Measurements from ENCODE around the gene NCSTN. TPM values are rescaled to one million over a fixed set of nuclear protein-coding genes. Genes with fewer than 3 reads are reported as not detected.

Gene NCSTN
- total and polyA plus RNA-seq, 10 of the 15 experiments (the other 5 are each of a cell fraction or from before 2014, with no cell fraction given), result 33.3 to 88.2 (median 60.4) TPM

DNA sequence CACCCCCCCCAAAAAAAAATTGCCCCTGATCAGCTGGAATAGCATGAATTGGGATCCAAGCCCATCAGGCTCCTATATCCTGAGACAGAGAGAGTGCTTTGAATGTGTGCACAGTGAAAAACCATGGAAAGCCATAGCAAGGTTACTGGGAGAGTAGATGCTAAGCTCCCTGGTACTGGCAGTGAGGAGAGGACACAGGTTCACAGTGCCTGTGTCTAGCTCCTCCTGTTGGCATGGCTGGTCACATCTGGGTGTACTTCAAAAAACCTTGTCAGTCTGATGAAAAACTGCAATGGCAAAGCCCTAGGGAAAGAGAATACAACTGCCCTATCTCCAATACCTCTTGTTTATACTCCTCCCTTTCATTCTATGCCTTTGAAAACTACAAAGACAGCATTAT is 13.1 kb upstream of the NCSTN start (continued):
- no peak for TF ChIP-seq EED (IDR thresholded peaks at IDR 0.05; ENCODE audit: low read depth)

GRCh38 chr1:160332516-160332915 is 10.7 kb upstream of the NCSTN start:
- DNase-seq (ENCODE audit: low read depth, low spot score), result no peak

More at GRCh38 chr1:160332516-160332915, 10.7 kb upstream of the NCSTN start:
- TF ChIP-seq ZNF384 (IDR thresholded peaks at IDR 0.05; ENCODE audit: borderline replicate concordance, low read depth, low read length) (no peak), RFX5 (IDR thresholded peaks at IDR 0.05; ENCODE audit: low read depth, low read length) (no peak), POU2F2 (IDR thresholded peaks at IDR 0.05; ENCODE audit: borderline replicate concordance, low read depth, low read length) (no peak), MEF2A (IDR thresholded peaks at IDR 0.05; ENCODE audit: insufficient read depth, low read depth, low read length) (no peak), CBX5 (IDR thresholded peaks at IDR 0.05; ENCODE audit: low read depth) (no peak), BACH1 (IDR thresholded peaks at IDR 0.05; ENCODE audit: borderline replicate concordance) (no peak), CHD4 (IDR thresholded peaks at IDR 0.05) (no peak), SMARCA5 (IDR thresholded peaks at IDR 0.05) (no peak), MTA2 (IDR thresholded peaks at IDR 0.05; ENCODE audit: low read depth) (no peak), IKZF2 (IDR thresholded peaks at IDR 0.05) (no peak), ZSCAN29 (IDR thresholded peaks at IDR 0.05) (no peak), IRF4 (IDR thresholded peaks at IDR 0.05; ENCODE audit: low read depth, low read length) (no peak), NFIC (IDR thresholded peaks at IDR 0.05; ENCODE audit: low read depth, low read length) (no peak), DPF2 (IDR thresholded peaks at IDR 0.05) (no peak), TAF1 (IDR thresholded peaks at IDR 0.05; ENCODE audit: borderline replicate concordance, low read depth, low read length) (no peak)
- H3K9me3 ChIP-seq (replicated peaks; ENCODE audit: control insufficient read depth, insufficient read depth, low read length), result no peaks in the 10 kb centered on the region
- ChIA-PET CTCF (interaction anchor here (0.9 to 3.2 kb wide), 8 partner anchors 17 to 281 kb away, joined by 3 to 18 read pairs (median 4); no protein-coding TSS in a partner anchor), POLR2A (interaction anchor here (4.2 kb wide), 1 partner anchor 13 kb away, joined by 25 read pairs; the partner anchor contains the start of genes COPA and NCSTN), RAD21 (ENCODE audit: unreplicated experiment) (no interaction called here), SMC1A (ENCODE audit: uncharacterized antibody, unreplicated experiment) (interaction anchor here (1.1 to 1.6 kb wide), 4 partner anchors 9 to 41 kb away, joined by 3 to 6 read pairs (median 4); no protein-coding TSS in a partner anchor)
- ATAC-seq, result no peak
- BruUV-seq (replicated peaks), result no TSS peak
- no peak overlapping the region for H3K27ac ChIP-seq (ENCODE audit: control insufficient read depth, insufficient read depth)
- no peaks in the 10 kb centered on the region for H3K27me3 ChIP-seq (replicated peaks in 1 of 2; ENCODE audit: control insufficient read depth in 2 of 2, insufficient read depth in 2 of 2, low read length in 1 of 2)
- H3K4me1 ChIP-seq (ENCODE audit: control insufficient read depth, insufficient read depth, low read length), result no peaks in the 10 kb centered on the region
- H4K20me1 ChIP-seq (ENCODE audit: control insufficient read depth, insufficient read depth), result no peaks in the 10 kb centered on the region
- no peaks in the 10 kb centered on the region; the same call in 1 of the 2 replicates for H3K79me2 ChIP-seq (ENCODE audit: control insufficient read depth, insufficient read depth, low read length)
- intact Hi-C loops (cut with micrococcal nuclease; ENCODE audit: unreplicated experiment), result no loop called here
- H3K9ac ChIP-seq (ENCODE audit: control insufficient read depth, insufficient read depth, low read length), result no peak overlapping the region
- no peak for FAIRE-seq
- in situ Hi-C loops (cut with MboI), result loop anchor here (25.0 kb wide), 1 partner anchor 1295 kb away; no protein-coding TSS in a partner anchor
- H3K36me3 ChIP-seq (ENCODE audit: control insufficient read depth in 2 of 2, insufficient read depth in 2 of 2, low read length in 1 of 2), result peaks cover 7 to 37% of the 10 kb centered on the region in 2 experiments
- no peak overlapping the region for H2AFZ ChIP-seq (ENCODE audit: control insufficient read depth, low read depth, low read length)
- H3K4me2 ChIP-seq (ENCODE audit: control insufficient read depth, insufficient read depth), result no peak overlapping the region
- H3K4me3 ChIP-seq, result no peak overlapping the region

All from GM12878 (cell line).